ENCODE data around the gene RACK1. TPM values are rescaled to one million over a fixed set of nuclear protein-coding genes. Genes with fewer than 3 reads are reported as not detected.
"Not testable (repeated sequence)": the region's sequence is repeated elsewhere in the genome, so short reads cannot be mapped to it uniquely, and the experiment has no call there.

RACK1 gene
- total RNA-seq = 1,000 to 10,000 TPM; 1,928 to 2,385 (median 2,165) TPM

GRCh38 chr5:181243564-181244343, at the start of gene RACK1:
Gene RACK1, minus strand, starts transcription at chr5:181243906. Its CDS starts 106 bp downstream, at chr5:181243800.
- DNase-seq (ENCODE audit: low spot score) (peak; percentile 78), ATAC-seq (ENCODE audit: low FRiP score) (peak; percentile 80)
- no peak for TF ChIP-seq CTCF (IDR thresholded peaks at IDR 0.05)

GRCh38 chr5:181287331-181287730, 43.6 kb upstream of the RACK1 start:
- ATAC-seq (ENCODE audit: low FRiP score) = not testable (repeated sequence)

DNA sequence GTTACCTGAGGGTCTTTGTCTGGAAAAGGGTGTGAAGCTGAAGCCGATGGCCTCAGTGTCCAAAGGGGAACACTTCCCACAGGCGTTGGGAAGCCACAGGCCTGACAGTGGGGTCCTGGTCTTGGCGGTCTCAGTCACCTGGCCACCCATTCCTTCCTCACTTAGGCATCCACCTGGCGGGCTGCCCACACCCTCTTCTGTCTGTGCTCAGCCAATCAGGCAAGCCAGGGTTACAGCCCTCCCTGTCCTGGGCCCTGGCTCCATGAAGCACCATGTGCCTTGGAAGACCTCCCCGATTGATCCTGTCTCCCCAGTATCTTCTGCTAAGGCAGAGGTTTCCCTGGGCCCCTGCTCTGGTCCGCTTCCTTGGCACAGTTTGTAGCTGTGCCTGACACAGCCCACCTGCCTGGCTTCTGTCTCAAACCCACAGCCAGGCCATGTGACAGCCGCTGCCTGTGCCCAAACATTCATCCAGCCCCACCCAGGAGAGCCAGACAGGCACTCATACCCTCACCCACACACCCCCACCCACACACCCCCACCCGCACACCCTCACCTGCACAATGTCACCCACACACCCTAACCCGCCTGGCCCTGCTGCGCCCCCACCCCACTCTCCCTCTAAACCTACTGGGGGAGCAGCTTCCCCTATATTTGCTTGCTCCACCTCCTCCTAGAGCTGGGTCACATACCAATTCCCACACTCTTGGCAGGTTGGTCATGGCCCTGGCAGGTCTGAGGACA, 42.4 kb upstream of the RACK1 start:
- not testable (repeated sequence) for ATAC-seq (ENCODE audit: low FRiP score); DNase-seq (ENCODE audit: low spot score)

More at GRCh38 chr5:181287331-181287730, 43.6 kb upstream of the RACK1 start:
- not testable (repeated sequence) for DNase-seq (ENCODE audit: low spot score)

DNA sequence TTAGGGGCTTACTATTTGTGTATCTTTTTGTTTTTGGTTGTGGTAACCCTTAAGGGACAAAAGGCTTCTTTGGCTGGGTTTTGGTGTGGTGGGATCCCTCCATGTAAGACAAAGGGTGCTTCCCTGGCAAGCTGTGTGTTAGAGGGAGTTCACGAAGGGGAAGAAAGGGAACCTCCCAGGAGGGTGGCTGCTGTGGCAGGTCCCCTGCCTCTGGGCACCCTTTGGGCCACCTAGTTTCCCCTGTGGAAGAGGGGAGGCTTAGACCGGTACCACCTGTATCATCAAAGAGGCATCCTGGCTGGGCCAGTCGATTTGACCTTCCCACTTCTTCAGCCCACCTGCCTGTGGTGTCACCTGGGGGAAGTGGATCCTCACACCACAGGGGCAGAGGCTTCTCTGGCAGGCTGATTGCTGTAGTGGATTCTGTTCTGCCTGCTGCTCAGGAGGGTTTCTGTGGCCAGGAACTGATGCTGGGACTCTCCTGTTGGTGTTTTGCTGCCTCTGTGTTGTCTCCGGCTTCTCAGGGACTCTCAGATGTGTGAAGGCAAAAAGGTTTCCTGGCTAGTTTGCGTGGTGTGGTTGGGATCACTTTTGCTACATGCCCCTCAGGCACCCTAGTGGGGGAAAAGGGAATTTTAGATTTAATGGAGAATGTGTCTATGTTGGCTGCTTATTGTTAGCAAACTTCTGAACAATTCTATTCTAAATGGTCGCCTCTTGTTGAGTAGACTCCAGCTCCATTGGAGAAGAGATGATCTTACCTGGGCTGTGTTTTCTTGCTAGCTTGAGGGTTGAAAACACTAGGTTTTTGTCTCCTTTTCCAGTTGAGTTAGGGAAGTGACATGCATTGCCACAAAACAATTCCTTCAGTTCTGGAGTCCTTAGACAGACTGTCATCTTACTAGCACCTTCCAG, 40.4 kb upstream of the RACK1 start:
- not testable (repeated sequence) for ATAC-seq (ENCODE audit: low FRiP score); DNase-seq (ENCODE audit: low spot score)

- TF ChIP-seq CTCF (IDR thresholded peaks at IDR 0.05) = no peak
- DNase-seq (ENCODE audit: low spot score) = no peak
- no peak for ATAC-seq (ENCODE audit: low FRiP score)
Measured at GRCh38 chr5:181283347-181283746, 39.6 kb upstream of the RACK1 start.

DNA sequence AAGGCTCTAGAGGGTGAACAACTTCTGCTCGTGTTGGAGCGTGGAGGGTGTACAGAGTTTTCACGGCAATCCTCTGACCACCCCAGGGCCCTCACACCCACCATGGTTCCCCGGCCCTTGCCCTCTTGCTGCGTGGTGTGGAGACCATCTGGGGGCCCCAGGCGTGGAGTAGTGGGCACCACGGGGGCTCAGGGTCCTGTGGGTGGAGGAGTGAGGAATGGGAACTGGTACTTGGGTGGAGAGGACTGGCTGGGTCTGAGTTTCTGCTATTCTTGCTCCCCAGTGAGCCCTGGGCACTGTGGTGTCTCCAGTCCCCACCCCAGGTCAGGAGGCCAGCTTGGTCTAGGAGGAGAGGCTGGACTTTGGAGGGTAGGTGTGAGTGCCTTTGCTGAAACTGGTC, 39.2 kb upstream of the RACK1 start:
- no peak for TF ChIP-seq CTCF (IDR thresholded peaks at IDR 0.05)
- ATAC-seq (ENCODE audit: low FRiP score) (no peak), DNase-seq (ENCODE audit: low spot score) (no peak)

DNA sequence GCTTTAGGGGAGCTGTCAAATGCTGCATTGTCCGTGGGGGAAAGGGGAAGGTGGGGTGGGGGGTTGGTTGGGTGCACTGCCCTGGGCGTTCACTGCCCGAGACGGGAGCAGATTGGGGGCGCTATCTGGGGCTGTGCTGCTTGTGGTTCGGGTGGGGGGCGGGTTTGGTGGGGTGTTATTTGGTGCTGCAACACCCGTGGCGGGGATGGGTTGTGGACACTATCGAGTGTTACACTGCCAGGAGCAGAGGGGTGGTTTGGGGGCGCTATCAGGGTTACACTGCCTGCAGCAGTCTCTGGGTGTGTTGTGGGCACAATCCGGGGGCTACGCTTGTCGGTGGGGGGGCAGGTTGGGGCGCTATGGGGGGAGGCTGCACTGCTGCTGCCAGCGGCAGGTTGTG, 38.7 kb upstream of the RACK1 start:
- not testable (repeated sequence) for DNase-seq (ENCODE audit: low spot score); ATAC-seq (ENCODE audit: low FRiP score)

DNA sequence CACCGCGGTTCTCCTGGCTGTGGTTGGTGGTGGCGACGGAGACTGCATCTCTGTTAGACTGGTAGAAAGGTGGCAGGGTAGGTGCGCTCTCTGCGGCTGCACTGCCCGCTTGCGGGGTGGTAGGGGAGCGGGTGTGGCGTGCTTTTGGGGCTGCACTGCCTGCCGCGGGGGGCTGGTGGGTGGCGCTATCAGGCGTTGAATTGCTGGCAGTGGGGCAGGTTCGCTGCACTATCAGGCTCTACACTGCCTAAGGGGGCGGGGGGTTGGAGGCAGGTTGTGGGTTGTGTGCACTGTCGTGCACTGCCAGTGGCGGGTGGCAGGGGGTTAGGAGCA, 38.2 kb upstream of the RACK1 start:
- ATAC-seq (ENCODE audit: low FRiP score) = no peak
- no peak for DNase-seq (ENCODE audit: low spot score)
- no peak for TF ChIP-seq CTCF (IDR thresholded peaks at IDR 0.05)

Data from omental fat pad (tissue), 4 donors.